Kidney (tissue), 14 donors: ENCODE measurements around the gene ERCC2. TPM values are rescaled to one million over a fixed set of nuclear protein-coding genes. Genes with fewer than 3 reads are reported as not detected.

Source experiments
- DNase-seq, 5 donors: peaks; one replicate each; pipeline ENCODE4 v3.0.0-alpha.2; 2013 to 2020
- FAIRE-seq: peaks from 2 replicates; lab custom pipeline; 2012; peaks lifted over from hg19 to GRCh38; lab: Jason Lieb, UNC
- H3K27ac ChIP-seq, 2 donors: one replicate each; pipeline ENCODE4 v1.7.0; 2013; ENCODE audit warnings: low read depth in 2 of 2, low read length in 2 of 2, inconsistent platforms in 1 of 2
- H3K27me3 ChIP-seq: one replicate; pipeline ENCODE4 v1.7.1; 2013; ENCODE audit warnings: low read length, inconsistent platforms; ENCODE audit not compliant: control insufficient read depth, insufficient read depth
- H3K36me3 ChIP-seq, 3 donors: one replicate each; pipeline versions ENCODE4 v1.7.0 to v1.7.1; 2013; ENCODE audit warnings: low read length in 3 of 3, control low read depth in 1 of 3, inconsistent platforms in 1 of 3; ENCODE audit not compliant: insufficient read depth in 3 of 3, control insufficient read depth in 2 of 3
- H3K4me1 ChIP-seq, 3 donors: one replicate each; pipeline versions ENCODE4 v1.7.0 to v1.7.1; 2013; ENCODE audit warnings: low read length in 3 of 3, inconsistent platforms in 1 of 3, low read depth in 1 of 3; ENCODE audit not compliant: control insufficient read depth in 2 of 3, insufficient read depth in 2 of 3
- H3K4me3 ChIP-seq, 3 donors: one replicate each; pipeline versions ENCODE4 v1.7.0 to v1.8.1; 2013; ENCODE audit warnings: low read length in 3 of 3, control low read depth in 1 of 3, inconsistent platforms in 1 of 3
- H3K9ac ChIP-seq, 3 donors: one replicate each; pipeline versions ENCODE4 v1.7.0 to v1.7.1; 2013; ENCODE audit warnings: low read length in 3 of 3, control low read depth in 1 of 3, inconsistent platforms in 1 of 3
- H3K9me3 ChIP-seq, 3 donors: one replicate each; pipeline versions ENCODE4 v1.7.0 to v1.7.1; 2013; ENCODE audit warnings: low read length in 3 of 3, control low read depth in 1 of 3, inconsistent platforms in 1 of 3; ENCODE audit not compliant: control insufficient read depth in 2 of 3, insufficient read depth in 1 of 3
- CTCF ChIP-seq: IDR thresholded peaks from 3 replicates; pipeline ENCODE4 v1.5.1; 2012; ENCODE audit warnings: mild to moderate bottlenecking, moderate library complexity, borderline replicate concordance; ENCODE audit not compliant: insufficient read depth; ENCODE audit errors: extremely low read depth
- intact Hi-C: fragments of 100-400 bp; cut with DNase I; formaldehyde crosslinking; loops from one replicate; pipeline ENCODE4 v1.11.1; 2022
- polyA plus RNA-seq: library from polyadenylated mRNA; stranded (reverse); fragments of 350-450 nt; fragmentation: Illumina TruSeq; extraction: RNeasy Lipid Tissue Mini Kit (QIAGEN cat#74804); gene quantifications from one replicate; pipeline ENCODE4 v1.2.3, GENCODE V29; 2014; ENCODE audit warnings: low read depth, low replicate concordance; ENCODE audit not compliant: insufficient read depth
- total RNA-seq: library from RNA; stranded (reverse); fragmentation: NEBNext Ultra II Directional; extraction: Animal tissue kit (Norgen Biotek cat#: 25700); gene quantifications from one replicate; pipeline ENCODE4 v1.2.1, GENCODE V29; 2021
- donor health status: control.
- donor health status: control.
- donor health status: control.
- donor health status: control.
- donor health status: control.
- donor health status: DM: yes; HTN: yes; CAD: no.
- donor health status: Normal renal cell carcinoma (clear cell type).

Gene ERCC2
- total and polyA plus RNA-seq, 2 donors from 2014 or later: 16.7 to 19.0 TPM

GRCh38 chr19:45302416-45302815 is 68.0 kb downstream of the ERCC2 start:
- no peak overlapping the region for H3K9ac ChIP-seq
- H3K9me3 ChIP-seq: no peaks in the 10 kb centered on the region
- intact Hi-C loops: no loop called here
- TF ChIP-seq CTCF: no peak
- H3K4me1 ChIP-seq: no peaks in the 10 kb centered on the region
- no peak overlapping the region for H3K4me3 ChIP-seq
- FAIRE-seq (no peak), DNase-seq (no peak)
- no peaks in the 10 kb centered on the region for H3K27me3 ChIP-seq
- no peak overlapping the region for H3K27ac ChIP-seq
- peaks cover 2 to 5% (median 3%) of the 10 kb centered on the region in 3 donors for H3K36me3 ChIP-seq

Other genes with a start within 250 kb of the ERCC2 start
- gene NKPD1, start 209.6 kb downstream of the ERCC2 start, total RNA-seq: 0.09 TPM
- gene NKPD1, start 209.6 kb downstream of the ERCC2 start, polyA plus RNA-seq: not detected
- 37.2 TPM for gene TRAPPC6A, start 192.3 kb downstream of the ERCC2 start, total RNA-seq
- gene TRAPPC6A, start 192.3 kb downstream of the ERCC2 start, polyA plus RNA-seq: 123 TPM
- 13.2 TPM for gene BLOC1S3, start 191.8 kb downstream of the ERCC2 start, total RNA-seq
- gene BLOC1S3, start 191.8 kb downstream of the ERCC2 start, polyA plus RNA-seq: 5.2 TPM
- gene EXOC3L2, start 125.2 kb downstream of the ERCC2 start, total RNA-seq: 19.0 TPM
- gene EXOC3L2, start 125.2 kb downstream of the ERCC2 start, polyA plus RNA-seq: 15.4 TPM
- gene MARK4, start 119.3 kb downstream of the ERCC2 start, total RNA-seq: 29.7 TPM
- gene MARK4, start 119.3 kb downstream of the ERCC2 start, polyA plus RNA-seq: 13.6 TPM
- gene CKM, start 47.7 kb downstream of the ERCC2 start, total RNA-seq: not detected
- 1.3 TPM for gene CKM, start 47.7 kb downstream of the ERCC2 start, polyA plus RNA-seq
- gene KLC3, start 29.8 kb downstream of the ERCC2 start, total RNA-seq: 3.3 TPM
- gene KLC3, start 29.8 kb downstream of the ERCC2 start, polyA plus RNA-seq: 4.5 TPM
- 32.4 TPM for gene PPP1R13L, start 34.5 kb upstream of the ERCC2 start, total RNA-seq
- 21.4 TPM for gene PPP1R13L, start 34.5 kb upstream of the ERCC2 start, polyA plus RNA-seq
- 3.9 TPM for gene POLR1G, start 36.1 kb upstream of the ERCC2 start, total RNA-seq
- 2.4 TPM for gene POLR1G, start 36.1 kb upstream of the ERCC2 start, polyA plus RNA-seq
- 60.8 TPM for gene ERCC1, start 53.3 kb upstream of the ERCC2 start, total RNA-seq
- 107 TPM for gene ERCC1, start 53.3 kb upstream of the ERCC2 start, polyA plus RNA-seq
- 0.98 TPM for gene FOSB, start 97.4 kb upstream of the ERCC2 start, total RNA-seq
- gene FOSB, start 97.4 kb upstream of the ERCC2 start, polyA plus RNA-seq: 0.73 TPM
- 7.3 TPM for gene RTN2, start 126.5 kb upstream of the ERCC2 start, total RNA-seq
- 8.2 TPM for gene RTN2, start 126.5 kb upstream of the ERCC2 start, polyA plus RNA-seq
- 2.2 TPM for gene PPM1N, start 127.9 kb upstream of the ERCC2 start, total RNA-seq
- gene PPM1N, start 127.9 kb upstream of the ERCC2 start, polyA plus RNA-seq: 0.69 TPM
- gene VASP, start 136.9 kb upstream of the ERCC2 start, total RNA-seq: 105 TPM
- 36.3 TPM for gene VASP, start 136.9 kb upstream of the ERCC2 start, polyA plus RNA-seq
- gene OPA3, start 214.2 kb upstream of the ERCC2 start, total RNA-seq: 19.1 TPM
- gene OPA3, start 214.2 kb upstream of the ERCC2 start, polyA plus RNA-seq: 8.1 TPM
- 9.7 TPM for gene GPR4, start 231.6 kb upstream of the ERCC2 start, total RNA-seq
- 6.8 TPM for gene GPR4, start 231.6 kb upstream of the ERCC2 start, polyA plus RNA-seq